GM12878 (cell line): ENCODE results near the gene NFATC2. TPM values are rescaled to one million over a fixed set of nuclear protein-coding genes. Genes with fewer than 3 reads are reported as not detected.

ENCODE experiments used
- ATAC-seq: fragments of 200-7000 bp; cut with Tn5 transposase; 3 replicates; pipeline ENCODE4 v1.9.1; 2020; ENCODE audit warnings: mild to moderate bottlenecking, moderate library complexity
- BruUV-seq: library from RNA; stranded (reverse); fragments of 400-500 nt; replicated peaks from 2 replicates; lab custom pipeline; 2021; lab: Mats Ljungman, UMichigan
- CTCF ChIA-PET: fragments of 300-600 bp; sonication (Branson Sonifier 250); formaldehyde crosslinking; extraction: SDS; loops from one replicate; lab custom pipeline; 2021; ENCODE audit warnings: inconsistent platforms; lab: Yijun Ruan, JAX
- POLR2A ChIA-PET: fragments of 350-600 bp; formaldehyde crosslinking; extraction: SDS; loops from one replicate; lab custom pipeline; 2021; ENCODE audit warnings: inconsistent platforms; lab: Charles Lee
- RAD21 ChIA-PET: fragments of 300-600 bp; sonication (Branson Sonifier 250); formaldehyde crosslinking; loops from one replicate; lab custom pipeline; 2023; ENCODE audit warnings: antibody characterized with exemption; ENCODE audit not compliant: unreplicated experiment; lab: Charles Lee
- SMC1A ChIA-PET: fragments of 300-600 bp; sonication (Branson Sonifier 250); formaldehyde crosslinking; loops from one replicate; lab custom pipeline; 2023; ENCODE audit not compliant: unreplicated experiment, uncharacterized antibody; lab: Charles Lee
- DNase-seq: peaks from one replicate; pipeline ENCODE4 v3.0.0-alpha.2; 2011; ENCODE audit warnings: low read depth, low spot score
- FAIRE-seq: peaks from 3 replicates; lab custom pipeline; 2011; peaks lifted over from hg19 to GRCh38; lab: Jason Lieb, UNC
- H2AFZ ChIP-seq: 2 replicates; pipeline ENCODE4 v1.6.0; 2011; ENCODE audit warnings: low read depth, low read length, control low read depth; ENCODE audit not compliant: control insufficient read depth
- H3K27ac ChIP-seq: 2 replicates; pipeline ENCODE4 v1.5.1; 2011; ENCODE audit warnings: control low read depth; ENCODE audit not compliant: control insufficient read depth, insufficient read depth
- H3K27me3 ChIP-seq, 2 experiments: replicated peaks in 1 of 2; 2 replicates each; pipeline versions ENCODE4 v1.6.0 to v1.6.1; 2011; ENCODE audit warnings: low read length in 1 of 2; ENCODE audit not compliant: control insufficient read depth in 2 of 2, insufficient read depth in 2 of 2
- H3K36me3 ChIP-seq, 2 experiments: 2 replicates each; pipeline ENCODE4 v1.5.1; 2011; ENCODE audit warnings: low read length in 1 of 2; ENCODE audit not compliant: control insufficient read depth in 2 of 2, insufficient read depth in 2 of 2
- H3K4me1 ChIP-seq: 2 replicates; pipeline ENCODE4 v1.6.1; 2011; ENCODE audit warnings: mild to moderate bottlenecking, low read length, moderate library complexity, mixed read lengths; ENCODE audit not compliant: control insufficient read depth, insufficient read depth
- H3K4me2 ChIP-seq: 2 replicates; pipeline ENCODE4 v1.6.0; 2011; ENCODE audit warnings: control low read depth; ENCODE audit not compliant: control insufficient read depth, insufficient read depth
- H3K4me3 ChIP-seq: fragments of 200-600 bp; sonication (generic); 2 replicates; pipeline ENCODE4 v1.5.1; 2016
- H3K79me2 ChIP-seq: 2 replicates; pipeline ENCODE4 v1.6.0; 2011; ENCODE audit warnings: low read length; ENCODE audit not compliant: control insufficient read depth, insufficient read depth
- H3K9ac ChIP-seq: 2 replicates; pipeline ENCODE4 v1.8.0; 2011; ENCODE audit warnings: low read length, control low read depth, mixed read lengths; ENCODE audit not compliant: control insufficient read depth, insufficient read depth
- H3K9me3 ChIP-seq: replicated peaks from 3 replicates; pipeline ENCODE4 v1.5.1; 2011; ENCODE audit warnings: mild to moderate bottlenecking, low read length; ENCODE audit not compliant: control insufficient read depth, insufficient read depth
- H4K20me1 ChIP-seq: 2 replicates; pipeline ENCODE4 v1.6.0; 2011; ENCODE audit not compliant: control insufficient read depth, insufficient read depth
- BCLAF1 ChIP-seq: fragments of 450-650 bp; IDR thresholded peaks from 2 replicates; pipeline ENCODE4 v1.6.1; 2017; ENCODE audit warnings: antibody characterized with exemption, mild to moderate bottlenecking, moderate library complexity
- FOXM1 ChIP-seq: IDR thresholded peaks from 2 replicates; pipeline ENCODE4 v1.6.1; 2012; ENCODE audit warnings: low read depth, mild to moderate bottlenecking, inconsistent platforms, low read length, moderate library complexity
- GATAD2B ChIP-seq: fragments of 450-650 bp; conservative IDR thresholded peaks from 2 replicates; pipeline ENCODE4 v1.6.1; 2017; ENCODE audit warnings: low read depth, mild to moderate bottlenecking, moderate library complexity
- IRF4 ChIP-seq: IDR thresholded peaks from 2 replicates; pipeline ENCODE4 v1.6.1; 2011; ENCODE audit warnings: low read depth, low read length
- JUND ChIP-seq: IDR thresholded peaks from 2 replicates; pipeline ENCODE4 v1.6.1; 2012; ENCODE audit warnings: low read depth, mild to moderate bottlenecking, low read length, improper control_type of control experiment, moderate library complexity
- POLR2AphosphoS2 ChIP-seq: IDR thresholded peaks from 2 replicates; pipeline ENCODE4 v1.6.1; 2011; ENCODE audit warnings: low read depth, mild to moderate bottlenecking, low read length, improper control_type of control experiment, moderate library complexity
- SREBF1 ChIP-seq: IDR thresholded peaks from 2 replicates; pipeline ENCODE4 v1.6.1; 2012; ENCODE audit warnings: mild to moderate bottlenecking, low read length
- ZNF24 ChIP-seq: fragments of 450-650 bp; IDR thresholded peaks from 2 replicates; pipeline ENCODE4 v1.6.1; 2017; ENCODE audit warnings: antibody characterized with exemption, mild to moderate bottlenecking
- WGBS: methylation state at CpG from one replicate; pipeline ENCODE4 v1.1.6; 2016; ENCODE audit warnings: low lambda C conversion rate; ENCODE audit not compliant: insufficient replicate concordance, insufficient coverage; ENCODE audit errors: missing lambda C conversion rate; 5-methylcytosine and 5-hydroxymethylcytosine counted together
- in situ Hi-C: fragments of 300-500 bp; cut with MboI; formaldehyde crosslinking; loops from 9 replicates; pipeline ENCODE4 v1.14.3; 2018; ENCODE audit warnings: mixed read lengths
- intact Hi-C: fragments of 100-400 bp; cut with micrococcal nuclease; formaldehyde crosslinking; loops from one replicate; pipeline ENCODE4 v1.14.2; 2022; ENCODE audit not compliant: unreplicated experiment
- polyA plus RNA-seq, 11 experiments: library from polyadenylated mRNA; depleted of rRNA in 4 of 11; unstranded in 6 of 11; stranded (reverse) in 5 of 11; fragments of >200 nt; fragmentation: Nextera tagmentation in 4 of 11; fragmentation: Illumina TruSeq in 1 of 11; extraction: Ambion mirVana in 4 of 11; extraction: Trizol in 1 of 11; gene quantifications; 1 replicate in 1 of 11; 2 replicates in 10 of 11; pipeline versions ENCODE4 v1.2.1 to v1.2.3, GENCODE V29; 2011 to 2016; ENCODE audit warnings: inconsistent platforms in 2 of 11, missing spikeins in 2 of 11, low read depth in 1 of 11
- total RNA-seq, 4 experiments: library from RNA; depleted of rRNA in 3 of 4; stranded (reverse); fragments of >200 nt in 3 of 4; fragmentation: Illumina TruSeq in 1 of 4; extraction: Trizol in 1 of 4; gene quantifications; 2 replicates each; pipeline versions ENCODE4 v1.2.1 to v1.2.3, GENCODE V29; 2013 to 2021
- TF ChIP-seq, protein P1 (sequence below): fragments of 450-650 bp; formaldehyde crosslinking; IDR thresholded peaks from 2 replicates; pipeline ENCODE4 v1.4.0; 2020; ENCODE audit warnings: mild to moderate bottlenecking, moderate library complexity

Gene NFATC2
- total and polyA plus RNA-seq, 10 of the 15 experiments (the other 5 are each of a cell fraction or from before 2014, with no cell fraction given), result 3.3 to 20.0 (median 7.3) TPM

- intact Hi-C loops (no loop called here), in situ Hi-C loops (no loop called here)
- Histone ChIP-seq H4K20me1 (no peaks in the 10 kb centered on the region), H3K27ac (peak overlapping the region; percentile 87), H3K36me3 (peaks cover 2 to 8% of the 10 kb centered on the region in 2 experiments; a peak in 3 of 4 replicates), H3K27me3 (no peaks in the 10 kb centered on the region), H3K9me3 (no peaks in the 10 kb centered on the region), H3K79me2 (peaks cover 59% of the 10 kb centered on the region), H3K4me2 (peak overlapping the region; percentile 94), H3K9ac (peak overlapping the region; percentile 73), H2AFZ (peak overlapping the region; percentile 72), H3K4me1 (peaks cover 52% of the 10 kb centered on the region), H3K4me3 (peak overlapping the region; percentile 63)
- ChIA-PET POLR2A (interaction anchor here (0.6 kb wide), 1 partner anchor 18 kb away, joined by 3 read pairs; no protein-coding TSS in a partner anchor), RAD21 (interaction anchor here (0.6 to 1.4 kb wide), 3 partner anchors 10 to 94 kb away, joined by 3 to 4 read pairs (median 3); no protein-coding TSS in a partner anchor), CTCF (interaction anchor here (1.1 to 1.7 kb wide), 3 partner anchors 70 to 140 kb away, joined by 3 to 7 read pairs (median 4); no protein-coding TSS in a partner anchor), SMC1A (interaction anchor here (1.1 to 1.5 kb wide), 7 partner anchors 11 to 124 kb away, joined by 3 to 6 read pairs (median 4); no protein-coding TSS in a partner anchor)
- DNase-seq (no peak), ATAC-seq (no peak; the same call in 2 of the 3 replicates), FAIRE-seq (peak; percentile 27)
- BruUV-seq, result no TSS peak
- 49% methylated on average over 8 of the region's 8 CpGs for WGBS
- TF ChIP-seq POLR2AphosphoS2 (no peak), FOXM1 (no peak), JUND (no peak), SREBF1 (no peak), BCLAF1 (no peak), ZNF24 (no peak), GATAD2B (no peak), IRF4 (no peak)
- TF ChIP-seq, protein P1, sequence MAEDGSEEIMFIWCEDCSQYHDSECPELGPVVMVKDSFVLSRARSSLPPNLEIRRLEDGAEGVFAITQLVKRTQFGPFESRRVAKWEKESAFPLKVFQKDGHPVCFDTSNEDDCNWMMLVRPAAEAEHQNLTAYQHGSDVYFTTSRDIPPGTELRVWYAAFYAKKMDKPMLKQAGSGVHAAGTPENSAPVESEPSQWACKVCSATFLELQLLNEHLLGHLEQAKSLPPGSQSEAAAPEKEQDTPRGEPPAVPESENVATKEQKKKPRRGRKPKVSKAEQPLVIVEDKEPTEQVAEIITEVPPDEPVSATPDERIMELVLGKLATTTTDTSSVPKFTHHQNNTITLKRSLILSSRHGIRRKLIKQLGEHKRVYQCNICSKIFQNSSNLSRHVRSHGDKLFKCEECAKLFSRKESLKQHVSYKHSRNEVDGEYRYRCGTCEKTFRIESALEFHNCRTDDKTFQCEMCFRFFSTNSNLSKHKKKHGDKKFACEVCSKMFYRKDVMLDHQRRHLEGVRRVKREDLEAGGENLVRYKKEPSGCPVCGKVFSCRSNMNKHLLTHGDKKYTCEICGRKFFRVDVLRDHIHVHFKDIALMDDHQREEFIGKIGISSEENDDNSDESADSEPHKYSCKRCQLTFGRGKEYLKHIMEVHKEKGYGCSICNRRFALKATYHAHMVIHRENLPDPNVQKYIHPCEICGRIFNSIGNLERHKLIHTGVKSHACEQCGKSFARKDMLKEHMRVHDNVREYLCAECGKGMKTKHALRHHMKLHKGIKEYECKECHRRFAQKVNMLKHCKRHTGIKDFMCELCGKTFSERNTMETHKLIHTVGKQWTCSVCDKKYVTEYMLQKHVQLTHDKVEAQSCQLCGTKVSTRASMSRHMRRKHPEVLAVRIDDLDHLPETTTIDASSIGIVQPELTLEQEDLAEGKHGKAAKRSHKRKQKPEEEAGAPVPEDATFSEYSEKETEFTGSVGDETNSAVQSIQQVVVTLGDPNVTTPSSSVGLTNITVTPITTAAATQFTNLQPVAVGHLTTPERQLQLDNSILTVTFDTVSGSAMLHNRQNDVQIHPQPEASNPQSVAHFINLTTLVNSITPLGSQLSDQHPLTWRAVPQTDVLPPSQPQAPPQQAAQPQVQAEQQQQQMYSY (CRISPR knock-in tag), result no peak
These were observed 16.4 kb downstream of the NFATC2 start for GRCh38 chr20:51526106-51526470.
